ENCODE results near the gene ELL. TPM values are rescaled to one million over a fixed set of nuclear protein-coding genes. Genes with fewer than 3 reads are reported as not detected.

Gene ELL
- total RNA-seq, 3 donors from 2014 or later (not counting 1 experiment from before 2014, with no cell fraction given) = 61.1 to 64.3 (median 63.8) TPM

DNA sequence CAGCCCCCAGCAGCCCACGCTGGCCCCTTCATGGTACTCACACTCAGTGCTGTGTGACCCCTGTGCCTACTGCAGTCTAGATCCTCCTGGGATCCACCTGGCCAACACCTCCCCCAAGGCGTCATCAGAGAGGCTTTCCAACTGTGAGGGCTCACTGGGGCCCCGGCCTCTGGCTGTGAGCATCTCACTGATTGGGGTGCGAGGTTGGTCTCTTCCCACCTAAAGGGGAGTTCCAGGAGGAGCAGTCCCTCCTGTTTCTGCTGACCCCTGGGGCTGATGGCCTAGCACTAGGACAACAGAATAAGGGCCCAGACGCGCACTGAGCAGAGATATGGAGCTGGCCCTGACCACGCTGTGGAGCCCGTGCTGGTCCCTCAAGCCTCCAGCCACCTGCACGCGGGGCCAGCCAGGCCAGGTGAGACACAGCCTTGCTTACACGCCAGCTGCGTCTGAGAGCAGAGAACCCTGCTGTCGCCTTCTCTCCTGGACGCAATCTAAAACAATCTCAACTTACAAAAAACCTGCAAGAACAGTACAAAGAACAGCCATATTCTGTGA, 32.2 kb downstream of the ELL start:
- no peaks in the 10 kb centered on the region for H3K36me3 Mint-ChIP-seq
- H3K4me3 Mint-ChIP-seq = peak overlapping the region; percentile 31
- Histone ChIP-seq H3K27ac (ENCODE audit: low read length) (no peak overlapping the region), H3K4me3 (ENCODE audit: low read length) (no peak overlapping the region), H3K9me3 (ENCODE audit: control insufficient read depth, insufficient read depth, low read length) (no peaks in the 10 kb centered on the region), H3K27me3 (ENCODE audit: control insufficient read depth, insufficient read depth, low read length) (no peaks in the 10 kb centered on the region), H3K4me1 (ENCODE audit: control insufficient read depth, insufficient read depth, low read length) (peaks cover 96% of the 10 kb centered on the region), H3K36me3 (ENCODE audit: control insufficient read depth, insufficient read depth, low read length) (no peaks in the 10 kb centered on the region)
- DNase-seq (no peak), ATAC-seq (no peak)
- no peaks in the 10 kb centered on the region for H3K27me3 Mint-ChIP-seq (ENCODE audit: low read depth in 2 of 2)
- WGBS (ENCODE audit: insufficient coverage) = 92% methylated on average over 14 of the region's 14 CpGs
- H3K27ac Mint-ChIP-seq = peak overlapping the region; percentile 82 to 86
- peaks cover 59 to 68% of the 10 kb centered on the region in 2 donors for H3K4me1 Mint-ChIP-seq
- no peaks in the 10 kb centered on the region for H3K9me3 Mint-ChIP-seq
- TF ChIP-seq, protein P1, sequence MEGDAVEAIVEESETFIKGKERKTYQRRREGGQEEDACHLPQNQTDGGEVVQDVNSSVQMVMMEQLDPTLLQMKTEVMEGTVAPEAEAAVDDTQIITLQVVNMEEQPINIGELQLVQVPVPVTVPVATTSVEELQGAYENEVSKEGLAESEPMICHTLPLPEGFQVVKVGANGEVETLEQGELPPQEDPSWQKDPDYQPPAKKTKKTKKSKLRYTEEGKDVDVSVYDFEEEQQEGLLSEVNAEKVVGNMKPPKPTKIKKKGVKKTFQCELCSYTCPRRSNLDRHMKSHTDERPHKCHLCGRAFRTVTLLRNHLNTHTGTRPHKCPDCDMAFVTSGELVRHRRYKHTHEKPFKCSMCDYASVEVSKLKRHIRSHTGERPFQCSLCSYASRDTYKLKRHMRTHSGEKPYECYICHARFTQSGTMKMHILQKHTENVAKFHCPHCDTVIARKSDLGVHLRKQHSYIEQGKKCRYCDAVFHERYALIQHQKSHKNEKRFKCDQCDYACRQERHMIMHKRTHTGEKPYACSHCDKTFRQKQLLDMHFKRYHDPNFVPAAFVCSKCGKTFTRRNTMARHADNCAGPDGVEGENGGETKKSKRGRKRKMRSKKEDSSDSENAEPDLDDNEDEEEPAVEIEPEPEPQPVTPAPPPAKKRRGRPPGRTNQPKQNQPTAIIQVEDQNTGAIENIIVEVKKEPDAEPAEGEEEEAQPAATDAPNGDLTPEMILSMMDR (IDR thresholded peaks at IDR 0.05) = no peak
- intact Hi-C loops (cut with micrococcal nuclease) = no loop called here

DNA sequence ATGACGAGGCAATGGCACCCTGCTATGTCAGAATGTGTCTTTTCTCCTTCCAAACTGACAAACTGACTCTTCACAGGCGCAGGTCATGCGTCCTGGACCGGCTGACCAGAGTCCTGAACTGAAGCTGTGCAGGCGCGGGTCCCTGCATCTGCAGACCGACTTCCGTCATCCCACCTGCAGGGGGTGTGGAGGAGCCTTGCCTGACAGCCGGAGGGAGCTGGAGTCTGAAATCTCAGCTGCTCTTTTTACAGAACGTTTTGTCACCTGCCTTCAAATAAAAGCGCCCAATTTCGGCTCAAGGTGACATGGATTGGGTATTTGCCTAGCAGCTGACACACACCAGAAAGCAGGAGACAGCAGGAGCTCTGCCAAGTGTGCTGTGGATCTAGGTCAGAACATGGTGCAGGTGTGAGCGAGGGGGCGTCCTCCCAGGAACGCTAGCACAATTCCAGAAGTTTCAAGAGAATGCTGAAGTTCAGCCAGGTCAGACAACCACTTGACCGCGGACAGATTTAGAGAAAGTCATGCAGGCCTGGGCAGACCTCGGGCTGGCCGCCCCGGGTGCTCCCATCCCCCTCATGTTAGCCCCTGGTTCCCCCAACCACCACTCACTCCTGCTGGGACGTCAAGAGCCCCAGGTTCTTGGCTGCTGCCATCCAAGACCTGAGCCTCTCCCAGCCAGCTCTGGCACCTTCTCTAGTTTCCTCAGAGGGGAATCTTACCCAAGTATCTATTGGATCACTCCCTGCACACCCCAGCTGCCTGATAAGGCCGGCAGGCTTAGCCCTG, 32.8 kb downstream of the ELL start:
- no peaks in the 10 kb centered on the region for H3K36me3 ChIP-seq (ENCODE audit: control insufficient read depth, insufficient read depth, low read length)
- no peaks in the 10 kb centered on the region for H3K9me3 ChIP-seq (ENCODE audit: control insufficient read depth, insufficient read depth, low read length)
- DNase-seq (peak in 1 of 2 donors; percentile 42), ATAC-seq (no peak)
- peaks cover 56 to 65% of the 10 kb centered on the region in 2 donors for H3K4me1 Mint-ChIP-seq
- no peak overlapping the region for H3K4me3 ChIP-seq (ENCODE audit: low read length)
- no peaks in the 10 kb centered on the region for H3K36me3 Mint-ChIP-seq
- peak overlapping the region; percentile 82 to 86 for H3K27ac Mint-ChIP-seq
- H3K27ac ChIP-seq (ENCODE audit: low read length) = no peak overlapping the region
- intact Hi-C loops (cut with micrococcal nuclease) = no loop called here
- no peaks in the 10 kb centered on the region for H3K9me3 Mint-ChIP-seq
- H3K4me3 Mint-ChIP-seq = peak overlapping the region; percentile 31
- TF ChIP-seq, protein P1 (IDR thresholded peaks at IDR 0.05) = no peak
- no peaks in the 10 kb centered on the region for H3K27me3 ChIP-seq (ENCODE audit: control insufficient read depth, insufficient read depth, low read length)
- H3K4me1 ChIP-seq (ENCODE audit: control insufficient read depth, insufficient read depth, low read length) = peaks cover 95% of the 10 kb centered on the region
- no peaks in the 10 kb centered on the region for H3K27me3 Mint-ChIP-seq (ENCODE audit: low read depth in 2 of 2)
- 89% methylated on average over 22 of the region's 22 CpGs for WGBS (ENCODE audit: insufficient coverage)

DNA sequence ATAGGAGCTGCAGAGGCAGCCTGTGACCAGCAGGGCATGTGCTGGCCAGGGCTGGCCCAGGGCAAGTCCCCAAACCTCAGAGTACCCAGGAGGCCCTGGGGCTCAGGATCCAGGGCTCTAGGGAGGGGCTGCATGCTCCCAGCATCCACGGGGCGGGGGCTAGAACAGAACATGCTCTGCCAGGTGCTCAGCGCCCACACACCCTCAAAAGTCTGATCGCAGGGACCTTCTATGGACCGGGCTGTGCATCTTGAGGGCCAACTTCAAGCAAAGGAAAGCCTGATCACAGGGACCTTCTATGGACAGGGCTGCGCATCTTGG, 33.5 kb downstream of the ELL start:
- intact Hi-C loops (cut with micrococcal nuclease) = no loop called here
- Histone ChIP-seq H3K4me1 (ENCODE audit: control insufficient read depth, insufficient read depth, low read length) (peaks cover 94% of the 10 kb centered on the region), H3K27ac (ENCODE audit: low read length) (no peak overlapping the region), H3K27me3 (ENCODE audit: control insufficient read depth, insufficient read depth, low read length) (no peaks in the 10 kb centered on the region), H3K4me3 (ENCODE audit: low read length) (no peak overlapping the region), H3K36me3 (ENCODE audit: control insufficient read depth, insufficient read depth, low read length) (no peaks in the 10 kb centered on the region), H3K9me3 (ENCODE audit: control insufficient read depth, insufficient read depth, low read length) (no peaks in the 10 kb centered on the region)
- peak in 2 of 3 donors; percentile 12 to 28 for ATAC-seq
- TF ChIP-seq, protein P1 (IDR thresholded peaks at IDR 0.05) = no peak
- no peaks in the 10 kb centered on the region for H3K9me3 Mint-ChIP-seq
- no peaks in the 10 kb centered on the region for H3K36me3 Mint-ChIP-seq
- peaks cover 51 to 67% of the 10 kb centered on the region in 2 donors for H3K4me1 Mint-ChIP-seq
- no peaks in the 10 kb centered on the region for H3K27me3 Mint-ChIP-seq (ENCODE audit: low read depth in 2 of 2)
- no peak for DNase-seq
- H3K4me3 Mint-ChIP-seq = no peak overlapping the region
- 91% methylated on average over 6 of the region's 6 CpGs for WGBS (ENCODE audit: insufficient coverage)
- peak overlapping the region; percentile 81 to 82 for H3K27ac Mint-ChIP-seq

Measured in natural killer cell (primary cell).